ENCODE measurements around the gene PNPLA1.

Gene PNPLA1

DNA sequence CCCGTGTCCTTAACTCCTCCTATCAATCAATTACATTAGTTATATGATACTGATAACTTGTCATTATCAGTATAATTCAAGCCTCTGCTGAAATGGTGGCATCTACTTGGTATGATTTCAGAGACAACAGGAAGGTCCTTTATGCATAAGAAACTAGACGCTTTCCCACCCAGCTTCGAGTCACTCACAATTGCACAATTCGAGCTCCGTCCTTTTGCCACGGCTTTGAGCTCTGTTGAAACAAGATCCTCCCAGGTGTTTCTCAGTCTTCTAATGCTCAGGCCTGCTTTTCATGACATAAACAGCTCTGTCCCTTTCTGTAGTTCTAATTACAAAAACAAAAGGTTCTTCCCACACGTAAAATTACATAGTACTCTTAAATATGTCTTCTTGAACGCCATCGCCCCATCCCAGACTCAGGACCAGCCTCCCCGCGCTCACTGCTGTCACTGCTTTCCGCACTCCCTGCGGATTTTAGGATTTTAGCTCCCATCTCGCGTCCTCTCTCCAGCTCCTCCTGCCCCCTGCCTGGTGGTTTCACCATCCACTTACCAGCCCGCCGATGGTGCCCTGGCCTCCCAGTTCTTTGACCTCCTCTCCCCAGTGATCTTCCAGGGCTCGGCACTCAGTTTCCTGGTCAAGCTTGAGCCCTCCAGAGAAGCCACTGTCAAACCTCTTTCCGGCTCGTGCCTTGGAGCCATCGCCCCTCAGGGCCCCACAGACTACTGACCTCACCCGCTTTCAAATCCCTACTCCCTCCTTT, 23.2 kb upstream of the PNPLA1 start:
- peak; percentile 76 to 77 for DNase-seq

DNA sequence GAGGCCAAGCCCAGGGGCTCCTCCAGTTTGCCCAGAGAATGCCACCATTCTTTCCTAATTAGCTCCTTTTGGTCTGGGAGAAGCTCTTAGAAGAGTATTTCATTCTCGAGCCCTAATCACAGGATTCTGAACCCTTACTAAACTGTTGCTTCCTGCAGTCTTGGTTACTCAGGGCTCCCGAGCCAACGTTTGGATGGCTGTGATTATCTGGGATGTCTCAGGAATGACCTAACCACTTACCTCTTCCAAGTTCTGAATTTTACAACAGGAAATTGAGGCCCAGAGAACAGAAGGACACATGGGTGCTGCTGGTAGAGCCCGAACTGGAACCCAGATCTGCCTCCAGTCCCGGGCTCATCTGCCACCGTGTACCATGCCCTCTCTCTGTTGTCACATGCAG, 22.2 kb upstream of the PNPLA1 start:
- no peak for DNase-seq

DNA sequence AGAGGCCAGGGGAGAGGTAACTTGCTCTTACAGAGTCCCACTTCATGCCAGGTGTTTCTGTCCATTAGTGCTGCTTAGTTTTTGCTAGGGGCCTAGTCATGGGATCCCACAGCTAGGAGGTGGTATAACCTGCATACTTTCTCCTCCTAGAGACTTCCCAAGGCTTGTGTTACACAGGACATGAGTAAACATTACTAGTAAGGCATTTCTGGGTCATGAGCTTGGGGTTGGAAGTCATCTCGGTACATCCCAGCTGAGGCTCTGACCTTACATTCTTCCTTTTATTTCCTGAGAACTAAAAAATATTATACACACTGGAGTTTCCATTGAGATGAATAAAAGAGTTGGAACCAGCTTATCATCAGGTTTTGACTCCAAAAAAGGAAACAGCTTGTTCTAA, 20.9 kb upstream of the PNPLA1 start:
- no peak for DNase-seq

DNA sequence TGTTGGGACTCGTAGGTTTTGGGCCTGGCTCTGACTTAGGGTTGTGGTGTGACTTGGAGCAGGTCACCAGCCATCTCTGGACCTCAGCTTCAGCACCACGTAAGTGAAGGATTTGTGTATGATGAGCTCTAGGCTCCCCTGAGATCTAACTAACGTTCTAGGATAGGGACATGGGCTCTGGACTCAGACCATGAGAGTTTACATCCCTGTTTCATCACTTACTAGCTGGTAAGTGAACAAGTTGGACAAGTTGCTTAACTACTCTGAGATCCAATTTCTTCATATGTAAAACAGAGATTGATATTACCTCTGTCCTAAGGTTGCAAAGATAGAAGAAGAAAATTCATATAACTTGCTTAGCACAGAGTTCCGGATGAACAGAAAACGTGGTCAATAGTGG, 20.3 kb upstream of the PNPLA1 start:
- DNase-seq = no peak

DNA sequence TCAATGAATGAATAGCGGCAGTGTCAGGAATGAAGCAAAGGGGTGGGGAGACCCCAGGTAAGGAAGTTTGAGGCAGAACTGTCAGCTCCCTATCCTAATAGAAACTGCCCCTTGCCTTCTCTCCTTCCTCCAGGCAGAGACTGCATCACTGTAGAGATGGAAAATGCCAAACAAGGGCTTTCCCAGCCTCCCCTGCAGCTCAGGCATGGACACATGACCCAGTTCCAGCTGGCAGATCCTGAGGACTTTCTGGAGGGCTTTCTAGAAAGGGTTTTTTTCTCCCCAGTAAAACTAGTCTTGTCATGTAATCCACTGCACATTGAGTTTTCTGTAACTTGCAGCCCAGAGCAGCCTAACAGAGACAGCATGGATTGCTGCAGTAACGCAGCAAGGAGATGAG, 17.9 kb upstream of the PNPLA1 start:
- DNase-seq = no peak

DNA sequence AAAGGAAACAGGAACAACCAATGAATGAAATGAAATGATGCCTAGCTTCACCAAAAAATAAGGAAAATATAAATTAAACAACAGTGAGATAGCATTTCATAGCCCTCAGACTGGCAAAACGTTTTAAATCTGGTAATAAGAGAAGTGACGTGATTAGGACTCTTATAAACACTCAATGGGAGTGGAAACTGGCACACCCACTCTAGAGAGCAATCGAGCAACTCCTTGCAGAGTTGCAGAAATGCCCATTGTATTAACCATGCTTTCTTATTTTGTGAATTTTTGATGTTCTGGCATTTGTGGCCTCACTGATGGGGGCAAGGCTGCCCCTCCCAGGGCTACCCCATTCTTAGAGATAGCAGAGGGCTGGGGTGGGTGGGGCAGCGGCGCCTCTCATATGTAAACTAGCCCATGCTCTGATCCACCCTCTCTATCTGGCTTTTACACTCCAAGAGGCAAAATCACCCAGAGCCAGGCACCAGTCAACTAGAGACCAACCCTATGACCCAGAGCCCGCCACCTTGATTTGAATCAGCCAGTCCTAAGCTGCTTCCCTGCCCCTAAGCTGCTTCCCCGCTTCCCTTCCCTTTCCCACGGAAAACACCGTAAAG, 6.4 kb upstream of the PNPLA1 start:
- DNase-seq = no peak

DNA sequence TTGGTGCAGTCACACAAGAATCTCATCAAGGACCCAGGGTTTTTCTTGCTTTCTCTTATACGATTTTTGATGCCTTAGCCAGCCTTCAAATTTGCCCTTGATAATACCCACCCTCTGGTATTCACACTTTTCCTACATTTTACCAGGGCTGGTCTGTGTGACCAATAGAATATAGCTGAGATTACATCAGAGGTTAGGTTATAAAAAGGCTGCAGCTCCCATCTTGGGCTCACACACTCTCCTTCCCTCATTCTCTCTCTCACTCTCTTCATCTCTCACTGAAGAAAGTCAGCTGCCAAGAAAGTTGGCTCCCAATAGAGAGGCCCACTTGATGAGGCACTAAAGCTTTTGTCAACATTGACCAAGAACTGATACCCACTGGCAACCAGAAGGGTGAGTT, 4.1 kb upstream of the PNPLA1 start:
- no peak for DNase-seq

DNA sequence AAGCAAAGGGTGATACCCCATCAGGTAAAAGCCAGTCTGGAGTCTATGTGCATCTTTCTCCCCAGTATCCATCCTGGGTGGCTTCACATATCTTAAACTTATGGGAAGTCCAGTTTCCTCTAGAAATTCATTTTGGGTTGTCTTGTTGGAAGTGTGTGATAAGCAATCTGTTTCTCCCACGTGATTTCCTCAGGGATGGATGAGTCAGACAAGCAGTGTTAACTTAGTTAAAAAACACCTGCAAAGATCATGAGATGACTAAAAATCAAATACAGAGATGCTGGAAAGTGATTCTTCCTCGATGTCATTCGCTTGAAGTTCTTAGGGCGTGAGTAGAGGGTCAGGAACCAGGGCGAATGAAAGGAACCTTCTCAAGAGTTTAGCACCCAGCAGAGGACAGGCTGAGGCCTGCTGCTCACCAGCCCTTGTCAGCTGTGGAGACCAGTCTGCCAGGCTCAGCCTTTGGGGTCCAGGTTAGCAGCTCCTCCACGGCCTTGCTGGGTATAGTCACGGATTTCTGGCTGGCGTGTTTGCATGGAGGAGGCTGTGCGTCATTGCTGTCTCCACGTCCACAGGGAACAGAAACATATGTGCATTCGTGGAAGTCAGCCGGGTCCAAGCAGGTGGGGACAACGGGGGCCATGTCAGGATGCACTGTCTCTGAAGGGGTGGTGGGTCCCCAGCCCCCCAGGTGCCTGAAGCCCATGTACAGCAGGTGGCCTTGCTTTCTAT, 2.8 kb upstream of the PNPLA1 start:
- DNase-seq = no peak

DNA sequence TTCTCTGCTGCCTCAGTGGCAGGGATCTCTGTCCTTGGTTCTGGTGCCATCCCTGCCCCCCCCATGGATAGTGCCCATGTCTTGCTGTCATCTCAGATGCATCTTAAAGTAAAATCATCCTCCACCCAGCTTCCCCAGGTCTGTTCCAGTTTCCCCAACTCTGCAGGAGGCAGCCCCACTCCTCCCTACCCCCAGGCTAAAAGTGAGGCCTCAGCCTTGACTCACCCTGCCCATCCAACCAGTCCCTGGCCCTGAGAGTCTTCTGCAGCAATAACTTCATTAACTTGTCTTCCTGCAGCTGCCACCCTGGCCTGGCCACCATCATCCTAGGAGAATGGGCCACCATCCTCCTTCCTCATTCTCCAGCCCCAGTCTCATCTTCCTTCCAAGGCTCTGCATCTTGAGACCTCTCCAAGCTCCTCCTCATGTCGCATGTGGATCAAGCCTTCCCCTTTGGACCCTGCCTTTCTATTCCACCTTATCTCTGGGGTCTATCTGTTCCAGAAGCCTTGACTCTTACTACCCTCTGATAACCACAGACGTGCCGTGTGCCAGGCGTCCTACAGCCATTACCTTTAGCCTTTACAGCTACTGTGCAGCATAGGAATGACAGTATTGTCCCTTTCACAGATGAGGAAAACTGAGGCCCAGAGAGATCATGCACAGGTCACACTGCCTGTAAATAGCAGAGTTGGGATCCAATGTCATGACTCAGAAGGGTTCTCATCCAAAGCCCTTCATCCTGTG, 2.0 kb upstream of the PNPLA1 start:
- no peak for DNase-seq

DNA sequence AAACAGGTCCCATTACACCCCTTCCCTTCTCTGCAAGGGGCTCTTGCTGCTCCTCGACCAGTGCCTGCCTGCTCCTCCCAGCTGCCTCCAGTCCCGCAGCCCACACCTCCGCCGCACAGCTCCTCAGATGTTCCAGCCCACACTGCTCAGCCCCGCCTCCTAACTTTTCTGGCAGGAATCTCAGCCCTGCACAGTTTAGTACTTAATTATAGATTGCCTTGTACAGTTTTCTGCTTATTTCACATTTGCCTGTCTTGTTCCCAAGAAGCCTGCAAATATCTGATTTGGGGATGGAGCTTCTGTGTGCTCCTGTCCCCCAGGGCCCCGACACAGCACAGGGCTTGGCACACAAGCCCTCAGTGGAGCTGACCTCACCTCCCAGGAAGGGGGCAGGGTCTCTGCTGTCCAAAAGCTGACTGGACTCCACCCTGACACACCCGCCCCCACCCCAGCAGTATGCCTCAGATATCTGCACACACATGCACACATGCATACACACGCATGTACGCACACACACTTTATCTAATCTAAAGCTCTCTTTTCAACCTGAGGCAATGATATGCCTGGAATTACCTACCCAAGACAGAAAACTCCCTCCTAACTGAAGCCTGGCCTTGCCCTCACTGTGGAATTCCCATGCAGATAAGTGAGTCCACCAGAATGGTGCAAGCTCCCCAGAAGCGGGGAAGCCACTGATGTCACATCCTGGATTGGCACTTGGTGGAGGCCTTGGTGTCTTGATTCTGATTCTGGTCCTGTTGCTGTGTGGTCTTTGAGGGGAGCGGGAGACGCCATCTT, 1.2 kb upstream of the PNPLA1 start:
- no peak for DNase-seq

DNA sequence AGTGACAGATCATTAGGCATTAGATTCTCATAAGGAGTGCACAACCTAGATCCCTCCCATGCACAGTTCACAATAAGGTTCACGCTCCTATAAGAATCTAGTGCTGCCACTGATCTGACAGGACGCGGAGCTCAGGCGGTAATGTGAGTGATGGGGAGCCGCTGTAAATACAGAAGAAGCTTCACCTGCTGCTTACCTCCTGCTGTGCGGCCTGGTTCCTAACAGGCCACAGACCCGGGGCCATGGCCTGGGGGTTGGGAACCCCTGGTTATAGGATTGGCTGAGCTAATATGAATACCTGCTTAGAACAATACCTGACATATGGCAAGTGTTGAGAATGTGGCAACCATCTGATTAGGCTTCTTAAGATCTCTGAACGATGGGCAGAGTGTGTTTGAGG, 2.4 kb downstream of the PNPLA1 start:
- no peak for DNase-seq

DNA sequence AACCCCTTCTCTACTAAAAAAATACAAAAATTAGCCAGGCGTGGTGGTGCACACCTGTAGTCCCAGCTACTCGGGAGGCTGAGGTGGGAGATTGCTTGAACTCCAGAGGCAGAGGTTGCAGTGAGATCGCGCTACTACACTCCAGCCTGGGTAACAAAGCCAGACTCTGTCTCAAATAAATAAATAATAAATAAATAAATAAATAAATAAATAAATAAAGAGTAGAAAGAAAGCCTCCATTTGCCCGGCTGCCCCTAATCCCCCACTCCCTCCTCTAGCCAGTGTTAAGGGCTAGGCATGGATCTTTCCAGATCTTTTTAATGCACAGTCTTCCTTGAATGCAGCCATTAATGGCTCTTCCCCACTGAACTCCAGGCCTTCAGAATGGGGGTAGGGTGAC, 3.2 kb downstream of the PNPLA1 start:
- no peak for DNase-seq

DNA sequence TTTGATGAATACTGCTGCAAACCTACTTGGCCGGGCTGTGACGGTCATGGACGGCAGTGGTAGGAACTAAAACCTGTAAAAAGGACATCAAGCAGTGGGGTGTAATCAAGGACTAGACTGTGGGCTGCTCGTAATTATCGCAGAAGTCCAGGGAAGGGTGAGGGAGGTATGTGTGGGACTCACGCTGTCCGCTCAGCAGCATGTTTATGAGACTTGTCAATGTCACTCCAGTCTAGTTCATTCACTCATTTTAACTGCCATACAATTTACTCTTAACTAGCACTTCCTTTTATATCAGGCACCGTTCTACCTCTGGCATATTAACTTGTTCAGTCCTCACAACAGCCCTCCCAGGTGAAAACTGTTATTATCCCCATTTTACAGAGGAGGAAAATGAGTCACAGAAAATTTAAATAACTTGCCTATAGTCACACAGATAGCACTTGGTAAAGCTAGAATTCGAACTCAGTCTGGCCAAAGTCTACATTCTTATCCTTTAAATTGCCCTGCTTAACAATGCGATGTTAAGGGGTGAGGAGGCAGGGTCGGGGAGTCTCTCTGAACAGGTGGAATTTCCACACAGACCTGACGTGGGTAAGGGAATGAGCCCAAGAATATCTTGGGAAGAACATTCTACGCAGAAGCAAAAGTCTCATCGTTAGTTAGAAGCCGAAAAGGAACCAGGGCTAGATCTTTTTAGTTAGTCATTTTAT, 4.1 kb downstream of the PNPLA1 start:
- no peak for DNase-seq

DNA sequence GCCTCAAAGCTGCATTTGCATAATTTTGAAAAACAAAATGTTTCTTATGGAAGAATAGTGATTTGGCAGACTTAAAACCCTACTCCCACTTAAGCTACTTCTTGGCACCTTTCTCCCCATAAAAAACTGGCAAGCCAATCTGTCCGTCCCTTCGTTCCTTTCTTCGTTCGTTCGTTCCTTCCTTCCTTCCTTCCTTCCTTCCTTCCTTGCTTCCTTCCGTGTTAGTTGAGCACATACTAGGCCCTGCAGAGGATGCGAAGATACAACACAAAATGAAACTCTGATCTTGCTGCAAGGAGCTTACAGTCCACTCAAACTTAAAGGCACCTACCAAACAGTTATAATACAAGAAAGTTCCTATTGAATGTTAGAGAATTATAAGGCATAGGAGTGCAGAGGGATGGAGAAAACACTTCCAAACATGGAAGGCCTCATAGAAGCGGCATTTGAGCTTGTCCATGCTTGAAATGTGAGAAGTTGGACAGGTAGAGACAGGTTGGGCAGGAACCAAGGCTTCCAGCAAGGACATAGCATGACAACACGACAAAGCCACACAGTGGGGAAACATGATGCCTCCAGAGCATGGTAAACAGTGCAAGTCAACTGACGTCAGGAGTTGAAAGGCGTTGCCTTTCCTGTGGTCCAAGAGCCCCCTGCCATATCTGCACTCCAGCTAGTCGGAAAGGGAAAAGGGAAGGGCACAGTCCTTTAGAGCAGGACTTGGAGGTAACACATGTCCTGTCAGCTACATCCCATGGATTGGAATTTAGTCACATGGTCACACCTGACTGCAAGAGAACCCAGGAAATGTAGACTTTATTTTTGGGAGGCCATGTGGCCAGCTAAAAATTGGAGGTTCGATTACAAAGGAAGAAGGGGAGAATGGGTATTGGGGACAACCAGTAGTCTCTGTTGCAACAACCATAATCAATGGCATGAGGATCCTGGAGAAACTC, 7.0 kb downstream of the PNPLA1 start:
- DNase-seq = no peak

DNA sequence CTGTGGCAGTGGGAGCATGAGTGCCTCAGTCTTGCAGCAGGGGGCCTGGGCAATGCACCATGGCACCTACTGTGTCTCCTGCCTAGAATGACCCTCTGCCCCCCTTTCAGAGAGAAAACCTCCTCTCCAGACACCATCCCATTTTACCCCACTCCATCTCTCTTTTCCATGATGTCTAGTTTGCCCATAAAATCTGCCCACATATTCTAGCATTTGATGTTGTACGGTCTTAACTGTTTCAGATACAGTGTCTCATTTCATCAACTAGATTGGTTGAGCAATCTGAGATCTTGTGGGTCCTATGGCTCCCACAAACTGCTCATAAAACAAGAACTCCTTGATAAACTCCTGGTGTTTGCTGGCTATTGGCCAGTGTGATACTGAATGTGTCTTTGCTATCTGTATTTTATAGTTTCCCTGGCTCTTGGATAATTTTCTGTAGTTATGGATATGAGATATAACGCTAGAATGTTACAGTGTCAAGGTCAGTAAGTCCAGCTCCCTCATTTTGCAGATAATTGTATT, 8.1 kb downstream of the PNPLA1 start:
- DNase-seq = no peak

DNA sequence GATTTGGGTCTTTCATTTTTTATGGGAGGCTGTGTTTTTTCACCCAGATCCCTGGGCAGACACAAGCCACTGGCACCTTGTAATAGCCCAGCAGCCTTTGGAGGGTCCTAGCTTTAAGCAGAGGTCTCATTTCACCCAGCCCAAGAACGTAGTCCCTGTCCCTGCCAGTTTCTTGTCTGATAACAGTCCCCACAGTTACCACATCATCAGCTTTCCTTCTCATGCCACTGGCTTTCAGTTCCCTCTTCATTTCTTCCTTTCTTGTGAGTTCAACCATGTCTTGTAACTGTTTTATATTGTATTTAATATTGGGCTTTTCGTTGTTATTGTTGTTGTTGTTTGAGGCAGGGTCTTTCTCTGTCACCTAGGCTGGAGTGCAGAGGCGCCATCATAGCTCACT, 10.6 kb downstream of the PNPLA1 start:
- DNase-seq = no peak

DNA sequence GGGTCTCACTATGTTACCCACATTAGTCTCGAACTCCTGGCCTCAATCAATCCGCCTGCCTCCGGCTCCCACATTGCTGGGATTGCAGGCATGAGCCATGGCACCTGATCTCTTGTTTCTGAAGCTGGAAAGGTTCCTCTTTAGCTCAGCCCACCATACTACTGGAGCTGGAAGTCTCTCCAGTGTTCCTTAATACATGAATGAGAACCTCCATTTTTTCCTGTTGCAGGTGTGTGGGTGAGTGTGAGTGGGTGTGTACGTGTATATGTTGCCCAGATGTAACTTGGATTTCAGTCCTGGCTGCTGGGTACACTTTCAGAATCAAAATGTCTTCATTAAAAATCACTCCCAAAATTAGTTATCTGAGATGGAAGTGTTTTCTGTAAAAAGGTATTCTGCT, 11.1 kb downstream of the PNPLA1 start:
- DNase-seq = no peak

DNA sequence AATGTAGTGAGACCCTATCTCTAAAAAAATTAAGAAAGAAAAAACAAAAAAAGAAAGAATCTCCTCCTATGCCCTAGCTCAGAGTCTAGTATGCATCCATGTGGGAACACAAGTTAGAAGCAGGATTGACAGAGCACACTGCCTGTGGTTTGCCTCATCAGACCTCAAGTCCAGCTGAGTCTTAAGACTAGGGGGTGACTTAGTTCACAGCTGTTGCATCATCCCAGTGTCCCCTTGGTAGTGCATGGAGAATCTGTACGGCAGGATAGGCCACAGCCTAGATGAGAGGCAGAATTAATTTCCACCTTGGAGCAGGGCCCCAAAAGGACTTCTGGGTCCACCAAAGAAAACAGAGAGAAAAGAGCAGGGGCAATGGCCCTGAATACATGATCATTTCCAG, 13.7 kb downstream of the PNPLA1 start:
- DNase-seq = no peak

DNA sequence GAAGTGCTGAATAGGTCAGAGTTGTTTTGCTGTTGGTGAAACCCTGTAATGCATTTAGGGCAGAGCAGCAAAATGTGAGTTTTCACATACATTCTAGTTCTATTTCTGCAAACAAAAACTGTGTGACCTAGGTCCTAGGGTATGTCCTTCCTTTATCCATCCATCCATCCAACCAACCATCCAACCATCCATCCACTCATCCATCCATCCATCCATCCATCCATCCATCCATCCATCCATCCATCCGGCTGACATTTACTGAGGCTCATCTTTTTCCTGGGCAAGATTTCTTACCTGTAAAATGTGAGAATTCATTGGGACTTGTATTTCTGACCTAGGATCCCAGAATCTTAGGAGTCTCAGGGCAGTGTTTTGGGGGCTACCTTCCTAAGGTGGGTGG, 14.5 kb downstream of the PNPLA1 start:
- no peak for DNase-seq

DNA sequence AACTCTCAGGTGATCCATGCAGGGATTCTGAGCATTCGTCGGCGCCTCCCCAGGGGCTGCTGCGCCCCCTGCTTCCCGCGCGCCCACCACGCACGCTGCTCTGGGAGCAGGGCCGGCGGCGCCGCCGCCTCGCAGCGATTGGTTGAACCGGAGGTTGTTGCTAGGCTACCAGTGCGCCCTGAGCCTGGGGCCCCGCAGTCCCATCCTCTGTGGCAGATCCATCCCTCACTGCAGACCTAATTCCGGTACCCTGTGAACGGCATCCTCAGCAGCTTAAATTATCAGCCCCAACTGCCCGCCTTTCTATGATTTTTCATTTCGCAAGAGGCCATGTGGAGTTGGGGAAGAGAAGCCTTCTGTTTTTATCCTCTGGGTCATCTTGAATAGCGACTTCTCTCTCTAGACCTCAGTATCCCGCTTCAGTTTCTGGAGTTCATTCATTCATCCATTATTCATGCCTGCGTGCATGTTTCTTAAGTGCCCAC, 15.4 kb downstream of the PNPLA1 start:
- DNase-seq = no peak
